HG03159 (cell line): ENCODE measurements around the gene KRTAP2-1.
"Not testable (repeated sequence)": the region's sequence is repeated elsewhere in the genome, so short reads cannot be mapped to it uniquely, and the experiment has no call there.

ENCODE experiments used
- ATAC-seq: cut with Tn5 transposase; IDR thresholded peaks from one replicate; pipeline ENCODE4 v1.9.1; 2021; ENCODE audit warnings: mild to moderate bottlenecking, moderate library complexity; ENCODE audit not compliant: unreplicated experiment

KRTAP2-1 gene

GRCh38 chr17:41058741-41059140 is 11.6 kb upstream of the KRTAP2-1 start:
- ATAC-seq = no peak

- no peak for ATAC-seq
Measured at GRCh38 chr17:41057547-41057946, 10.4 kb upstream of the KRTAP2-1 start.

- not testable (repeated sequence) for ATAC-seq
Measured at GRCh38 chr17:41055130-41055529, 8.0 kb upstream of the KRTAP2-1 start, which contains the start of gene KRTAP2-2. TSS of gene KRTAP2-2 (minus strand) at chr17:41055230. CDS start at chr17:41055211, 19 bp downstream.

- not testable (repeated sequence) for ATAC-seq
Measured at GRCh38 chr17:41054556-41054955, 7.4 kb upstream of the KRTAP2-1 start.

GRCh38 chr17:41054025-41054424 is 6.9 kb upstream of the KRTAP2-1 start:
- no peak for ATAC-seq

GRCh38 chr17:41052566-41052965 is 5.5 kb upstream of the KRTAP2-1 start:
- ATAC-seq = no peak

- no peak for ATAC-seq
Measured at GRCh38 chr17:41049110-41049509, 2.0 kb upstream of the KRTAP2-1 start.

- ATAC-seq = no peak
Measured at GRCh38 chr17:41048441-41048840, 1.3 kb upstream of the KRTAP2-1 start.

- no peak for ATAC-seq
Measured at GRCh38 chr17:41042953-41043352, 4.2 kb downstream of the KRTAP2-1 start.

GRCh38 chr17:41040783-41041571 is 6.1 kb downstream of the KRTAP2-1 start, which contains the start of gene KRTAP1-1:
TSS of gene KRTAP1-1 (minus strand) at chr17:41041450. CDS start at chr17:41041397, 53 bp downstream.
- not testable (repeated sequence) for ATAC-seq

- ATAC-seq = no peak
Measured at GRCh38 chr17:41037853-41038350, 9.2 kb downstream of the KRTAP2-1 start.

- not testable (repeated sequence) for ATAC-seq
Measured at GRCh38 chr17:41034346-41034935, 12.7 kb downstream of the KRTAP2-1 start, which contains the start of gene KRTAP1-3. TSS of gene KRTAP1-3 (minus strand) at chr17:41034874. CDS start at chr17:41034821, 53 bp downstream.

- ATAC-seq = no peak
Measured at GRCh38 chr17:41029633-41030245, 17.4 kb downstream of the KRTAP2-1 start, which contains the start of gene KRTAP1-4. TSS of gene KRTAP1-4 (minus strand) at chr17:41030195. CDS start at chr17:41030078, 117 bp downstream.

- ATAC-seq = no peak
Measured at GRCh38 chr17:41026715-41027471, 20.2 kb downstream of the KRTAP2-1 start, which contains the start of gene KRTAP1-5. TSS of gene KRTAP1-5 (minus strand) at chr17:41027208. CDS start at chr17:41027155, 53 bp downstream.

GRCh38 chr17:41024697-41025096 is 22.4 kb downstream of the KRTAP2-1 start:
- no peak for ATAC-seq

- no peak for ATAC-seq
Measured at GRCh38 chr17:41020336-41020735, 26.8 kb downstream of the KRTAP2-1 start.

GRCh38 chr17:41019415-41019814 is 27.7 kb downstream of the KRTAP2-1 start:
- no peak for ATAC-seq

- no peak for ATAC-seq
Measured at GRCh38 chr17:41018541-41018940, 28.6 kb downstream of the KRTAP2-1 start.

- no peak for ATAC-seq
Measured at GRCh38 chr17:41016578-41017215, 30.4 kb downstream of the KRTAP2-1 start.

GRCh38 chr17:41015454-41015853 is 31.7 kb downstream of the KRTAP2-1 start:
- ATAC-seq = no peak
